ENCODE data around the gene NCBP3.
A peak's percentile ranks its signal among the peaks of the same experiment; 100 is the strongest.

Gene NCBP3

GRCh38 chr17:3809135-3809534, 36.9 kb downstream of the NCBP3 start:
- no peak overlapping the region for H2AK5ac ChIP-seq (ENCODE audit: low read length, severe bottlenecking)
- no peak overlapping the region for H3K18ac ChIP-seq (ENCODE audit: low read depth in 1 of 2, low read length in 2 of 2)
- no peak overlapping the region for H3K23ac ChIP-seq (ENCODE audit: low read length in 2 of 2)
- DNase-seq: no peak
- no peaks in the 10 kb centered on the region for H3K27me3 ChIP-seq (ENCODE audit: control insufficient read depth in 1 of 2, insufficient read depth in 1 of 2, low read length in 2 of 2)
- no peaks in the 10 kb centered on the region for H3K9me3 ChIP-seq (ENCODE audit: control insufficient read depth, low read length)
- 95% methylated on average over 3 of the region's 4 CpGs for WGBS
- H2BK5ac ChIP-seq (ENCODE audit: low read depth, low read length, poor library complexity, severe bottlenecking): no peak overlapping the region
- no peak overlapping the region for H2BK12ac ChIP-seq (ENCODE audit: low read length in 2 of 2)
- H2AFZ ChIP-seq (ENCODE audit: low read depth, low read length): no peak overlapping the region
- H4K8ac ChIP-seq (ENCODE audit: low read length): no peak overlapping the region
- no peak overlapping the region for H3K27ac ChIP-seq (ENCODE audit: low read length, poor library complexity, severe bottlenecking)
- no peak overlapping the region for H3K4me2 ChIP-seq (ENCODE audit: low read length, poor library complexity, severe bottlenecking)
- H4K91ac ChIP-seq (ENCODE audit: low read length): no peak overlapping the region
- H3K4ac ChIP-seq (ENCODE audit: low read depth in 1 of 2, low read length in 2 of 2): no peak overlapping the region
- H2BK15ac ChIP-seq (ENCODE audit: low read depth, poor library complexity, severe bottlenecking): no peak overlapping the region
- H3K4me3 ChIP-seq (ENCODE audit: insufficient read depth in 1 of 2, low read depth in 1 of 2, low read length in 2 of 2): no peak overlapping the region
- no peak overlapping the region for H3K14ac ChIP-seq (ENCODE audit: low read length in 2 of 2)
- peaks cover 12% of the 10 kb centered on the region for H3K4me1 ChIP-seq (ENCODE audit: control insufficient read depth, insufficient read depth, low read depth, low read length)
- H2BK120ac ChIP-seq (ENCODE audit: low read depth, low read length): no peak overlapping the region
- peaks cover 40 to 64% of the 10 kb centered on the region in 2 experiments for H3K36me3 ChIP-seq (ENCODE audit: control insufficient read depth in 1 of 2, insufficient read depth in 2 of 2, low read depth in 1 of 2, low read length in 2 of 2)
- no peak overlapping the region for H3K9ac ChIP-seq (ENCODE audit: low read length)
- H3K79me1 ChIP-seq (replicated peaks; ENCODE audit: low read length, poor library complexity, severe bottlenecking): peaks cover 14% of the 10 kb centered on the region

DNA sequence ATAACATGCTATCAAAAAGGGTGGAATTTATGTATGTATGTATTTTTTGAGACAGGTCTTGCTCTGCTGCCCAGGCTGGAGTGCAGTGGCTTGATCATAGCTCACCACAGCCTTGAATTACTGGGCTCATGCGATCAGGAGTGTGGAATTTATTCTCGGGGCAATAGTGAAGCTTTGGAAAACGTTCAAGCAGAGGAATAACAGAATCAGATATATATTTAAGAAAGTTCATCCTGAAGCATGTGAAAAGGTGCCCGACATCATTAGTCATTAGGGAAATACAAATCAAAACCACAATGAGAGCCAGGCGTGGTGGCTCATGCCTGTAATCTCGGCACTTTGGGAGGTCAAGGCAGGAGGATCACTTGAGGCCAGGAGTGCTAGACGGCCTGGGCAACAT, 37.3 kb downstream of the NCBP3 start:
- Histone ChIP-seq H2AFZ (ENCODE audit: low read depth, low read length) (no peak overlapping the region), H3K27me3 (ENCODE audit: control insufficient read depth in 1 of 2, insufficient read depth in 1 of 2, low read length in 2 of 2) (no peaks in the 10 kb centered on the region), H2BK120ac (ENCODE audit: low read depth, low read length) (no peak overlapping the region), H3K4me3 (ENCODE audit: insufficient read depth in 1 of 2, low read depth in 1 of 2, low read length in 2 of 2) (no peak overlapping the region), H4K91ac (ENCODE audit: low read length) (no peak overlapping the region), H3K4me2 (ENCODE audit: low read length, poor library complexity, severe bottlenecking) (no peak overlapping the region), H4K8ac (ENCODE audit: low read length) (no peak overlapping the region), H3K27ac (ENCODE audit: low read length, poor library complexity, severe bottlenecking) (no peak overlapping the region), H3K14ac (ENCODE audit: low read length in 2 of 2) (no peak overlapping the region), H3K4me1 (ENCODE audit: control insufficient read depth, insufficient read depth, low read depth, low read length) (peaks cover 15% of the 10 kb centered on the region), H2AK5ac (ENCODE audit: low read length, severe bottlenecking) (no peak overlapping the region), H3K23ac (ENCODE audit: low read length in 2 of 2) (no peak overlapping the region), H3K36me3 (ENCODE audit: control insufficient read depth in 1 of 2, insufficient read depth in 2 of 2, low read depth in 1 of 2, low read length in 2 of 2) (peaks cover 39 to 59% of the 10 kb centered on the region in 2 experiments), H3K18ac (ENCODE audit: low read depth in 1 of 2, low read length in 2 of 2) (no peak overlapping the region), H3K79me1 (replicated peaks; ENCODE audit: low read length, poor library complexity, severe bottlenecking) (peaks cover 14% of the 10 kb centered on the region), H3K9me3 (ENCODE audit: control insufficient read depth, low read length) (no peaks in the 10 kb centered on the region), H2BK5ac (ENCODE audit: low read depth, low read length, poor library complexity, severe bottlenecking) (no peak overlapping the region), H2BK12ac (ENCODE audit: low read length in 2 of 2) (no peak overlapping the region), H3K9ac (ENCODE audit: low read length) (no peak overlapping the region), H2BK15ac (ENCODE audit: low read depth, poor library complexity, severe bottlenecking) (no peak overlapping the region), H3K4ac (ENCODE audit: low read depth in 1 of 2, low read length in 2 of 2) (no peak overlapping the region)
- no peak for DNase-seq
- WGBS: 95% methylated on average over 6 of the region's 7 CpGs

DNA sequence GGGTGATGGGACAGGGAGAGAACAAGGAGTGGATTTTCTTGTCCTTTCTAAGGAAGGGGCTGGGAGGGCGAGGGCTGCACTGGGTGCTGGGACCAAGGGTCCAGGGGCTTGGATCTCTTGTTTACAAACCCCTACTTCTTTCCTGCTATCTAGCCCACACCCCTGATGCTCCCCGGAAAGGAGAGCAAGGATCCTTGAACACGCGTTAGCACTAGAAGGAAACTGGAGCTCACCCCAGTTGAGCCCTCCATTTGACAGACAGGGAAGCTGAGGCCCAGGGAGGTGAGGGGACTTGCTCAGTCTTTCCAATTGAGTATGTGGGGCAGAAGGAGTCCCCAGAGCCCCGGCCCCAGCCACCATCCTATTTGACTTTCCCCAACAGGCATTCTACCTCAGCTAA, 40.5 kb downstream of the NCBP3 start:
- Histone ChIP-seq H4K91ac (ENCODE audit: low read length) (no peak overlapping the region), H3K27me3 (ENCODE audit: control insufficient read depth in 1 of 2, insufficient read depth in 1 of 2, low read length in 2 of 2) (no peaks in the 10 kb centered on the region), H2BK15ac (ENCODE audit: low read depth, poor library complexity, severe bottlenecking) (no peak overlapping the region), H3K23ac (ENCODE audit: low read length in 2 of 2) (no peak overlapping the region), H3K36me3 (ENCODE audit: control insufficient read depth in 1 of 2, insufficient read depth in 2 of 2, low read depth in 1 of 2, low read length in 2 of 2) (peaks cover 28 to 36% of the 10 kb centered on the region in 2 experiments), H3K14ac (ENCODE audit: low read length in 2 of 2) (no peak overlapping the region), H3K79me1 (replicated peaks; ENCODE audit: low read length, poor library complexity, severe bottlenecking) (peaks cover 11% of the 10 kb centered on the region), H2BK12ac (ENCODE audit: low read length in 2 of 2) (no peak overlapping the region), H4K8ac (ENCODE audit: low read length) (no peak overlapping the region), H3K4me2 (ENCODE audit: low read length, poor library complexity, severe bottlenecking) (no peak overlapping the region), H3K18ac (ENCODE audit: low read depth in 1 of 2, low read length in 2 of 2) (no peak overlapping the region), H3K4ac (ENCODE audit: low read depth in 1 of 2, low read length in 2 of 2) (no peak overlapping the region), H2BK120ac (ENCODE audit: low read depth, low read length) (no peak overlapping the region), H2BK5ac (ENCODE audit: low read depth, low read length, poor library complexity, severe bottlenecking) (no peak overlapping the region), H2AK5ac (ENCODE audit: low read length, severe bottlenecking) (peak overlapping the region; percentile 46), H3K9ac (ENCODE audit: low read length) (no peak overlapping the region), H3K27ac (ENCODE audit: low read length, poor library complexity, severe bottlenecking) (no peak overlapping the region), H3K4me3 (ENCODE audit: insufficient read depth in 1 of 2, low read depth in 1 of 2, low read length in 2 of 2) (no peak overlapping the region), H3K9me3 (ENCODE audit: control insufficient read depth, low read length) (no peaks in the 10 kb centered on the region), H3K4me1 (ENCODE audit: control insufficient read depth, insufficient read depth, low read depth, low read length) (peaks cover 32% of the 10 kb centered on the region), H2AFZ (ENCODE audit: low read depth, low read length) (no peak overlapping the region)
- DNase-seq: no peak
- 78% methylated on average over 3 of the region's 5 CpGs for WGBS

GRCh38 chr17:3804503-3804931, 41.5 kb downstream of the NCBP3 start:
- Histone ChIP-seq H2BK120ac (ENCODE audit: low read depth, low read length) (no peak overlapping the region), H3K23ac (ENCODE audit: low read length in 2 of 2) (no peak overlapping the region), H3K36me3 (ENCODE audit: control insufficient read depth in 1 of 2, insufficient read depth in 2 of 2, low read depth in 1 of 2, low read length in 2 of 2) (peaks cover 24 to 27% of the 10 kb centered on the region in 2 experiments), H3K27me3 (ENCODE audit: control insufficient read depth in 1 of 2, insufficient read depth in 1 of 2, low read length in 2 of 2) (no peaks in the 10 kb centered on the region), H2BK12ac (ENCODE audit: low read length in 2 of 2) (no peak overlapping the region), H3K18ac (ENCODE audit: low read depth in 1 of 2, low read length in 2 of 2) (no peak overlapping the region), H3K79me1 (replicated peaks; ENCODE audit: low read length, poor library complexity, severe bottlenecking) (peaks cover 13% of the 10 kb centered on the region), H3K27ac (ENCODE audit: low read length, poor library complexity, severe bottlenecking) (peak overlapping the region; percentile 60), H3K4me2 (ENCODE audit: low read length, poor library complexity, severe bottlenecking) (no peak overlapping the region), H3K4me1 (ENCODE audit: control insufficient read depth, insufficient read depth, low read depth, low read length) (peaks cover 38% of the 10 kb centered on the region), H3K9me3 (ENCODE audit: control insufficient read depth, low read length) (no peaks in the 10 kb centered on the region), H3K14ac (ENCODE audit: low read length in 2 of 2) (no peak overlapping the region), H3K9ac (ENCODE audit: low read length) (no peak overlapping the region), H2AFZ (ENCODE audit: low read depth, low read length) (no peak overlapping the region), H2BK15ac (ENCODE audit: low read depth, poor library complexity, severe bottlenecking) (no peak overlapping the region), H3K4me3 (ENCODE audit: insufficient read depth in 1 of 2, low read depth in 1 of 2, low read length in 2 of 2) (no peak overlapping the region), H2BK5ac (ENCODE audit: low read depth, low read length, poor library complexity, severe bottlenecking) (no peak overlapping the region), H2AK5ac (ENCODE audit: low read length, severe bottlenecking) (no peak overlapping the region), H4K8ac (ENCODE audit: low read length) (no peak overlapping the region), H3K4ac (ENCODE audit: low read depth in 1 of 2, low read length in 2 of 2) (no peak overlapping the region), H4K91ac (ENCODE audit: low read length) (no peak overlapping the region)
- no peak for DNase-seq
- 80% methylated on average over 6 of the region's 6 CpGs for WGBS
